Tibial nerve (tissue), 4 donors: ENCODE results near the gene SLIT3.

Experiments used
- CTCF ChIP-seq, 5 experiments: fragments of 200-600 bp in 3 of 5; fragments of 450-650 bp in 2 of 5; sonication (generic) in 3 of 5; IDR thresholded peaks; one replicate each; pipeline ENCODE4 v1.5.1; 2016 to 2019; ENCODE audit warnings: antibody characterized with exemption in 5 of 5, mild to moderate bottlenecking in 3 of 5, moderate library complexity in 2 of 5
- EP300 ChIP-seq, 2 donors: sonication (generic); formaldehyde crosslinking; IDR thresholded peaks; one replicate each; pipeline ENCODE4 v1.6.1; 2017; ENCODE audit warnings: antibody characterized with exemption in 2 of 2, mild to moderate bottlenecking in 1 of 2
- POLR2A ChIP-seq, 2 donors: fragments of 450-650 bp; IDR thresholded peaks; one replicate each; pipeline ENCODE4 v1.6.1; 2017; ENCODE audit warnings: antibody characterized with exemption in 2 of 2, mild to moderate bottlenecking in 2 of 2, moderate library complexity in 2 of 2

- TF ChIP-seq CTCF (IDR thresholded peaks at IDR 0.05) (no peak), EP300 (IDR thresholded peaks at IDR 0.05) (no peak), POLR2A (IDR thresholded peaks at IDR 0.05) (no peak)
Observed at GRCh38 chr5:169063316-169063953, 237.5 kb downstream of the SLIT3 start.
